GM12874 (cell line): Measurements from ENCODE around the gene CCNY.

ENCODE experiments used
- TF ChIP-seq, protein P1 (sequence below): IDR thresholded peaks from 2 replicates; pipeline ENCODE4 v1.5.1; 2011; ENCODE audit warnings: low read depth, mild to moderate bottlenecking, control low read depth, low read length, moderate library complexity; ENCODE audit not compliant: insufficient read depth

CCNY gene

DNA sequence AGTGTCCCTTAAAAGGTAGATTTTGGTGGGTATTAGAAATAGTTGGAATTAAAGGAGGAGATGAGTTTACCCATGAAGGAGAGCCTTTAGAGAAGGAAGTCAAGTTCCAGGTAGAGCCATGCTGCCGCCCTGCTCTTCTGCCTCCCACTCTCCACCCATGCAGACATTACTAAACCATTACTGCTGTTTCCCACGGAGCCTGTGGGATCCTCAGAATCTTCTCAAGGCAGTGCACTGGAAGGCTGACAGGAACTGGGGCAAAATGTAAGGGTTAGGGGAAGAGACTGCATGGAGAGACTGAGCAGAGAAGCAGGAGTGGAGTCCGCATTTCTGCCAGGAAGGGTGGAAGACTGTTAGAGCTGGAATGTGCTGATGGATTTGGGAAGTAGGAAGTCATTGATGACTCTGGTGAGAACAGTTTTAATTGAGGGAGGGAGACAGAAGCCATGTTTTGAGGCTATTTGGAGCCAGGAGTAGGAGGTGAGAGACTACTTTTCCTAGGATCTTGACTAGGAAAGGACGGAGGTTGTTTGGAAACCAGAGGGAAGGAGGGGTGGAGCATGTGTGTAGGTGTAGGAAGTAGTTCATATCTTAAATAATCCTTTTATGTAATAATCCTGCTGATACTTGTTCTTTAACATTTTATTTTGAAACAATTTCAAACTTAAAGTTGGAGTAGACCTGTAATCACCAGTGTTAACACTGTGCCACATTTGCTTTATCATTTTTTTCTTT, 109.0 kb downstream of the CCNY start:
- TF ChIP-seq, protein P1, sequence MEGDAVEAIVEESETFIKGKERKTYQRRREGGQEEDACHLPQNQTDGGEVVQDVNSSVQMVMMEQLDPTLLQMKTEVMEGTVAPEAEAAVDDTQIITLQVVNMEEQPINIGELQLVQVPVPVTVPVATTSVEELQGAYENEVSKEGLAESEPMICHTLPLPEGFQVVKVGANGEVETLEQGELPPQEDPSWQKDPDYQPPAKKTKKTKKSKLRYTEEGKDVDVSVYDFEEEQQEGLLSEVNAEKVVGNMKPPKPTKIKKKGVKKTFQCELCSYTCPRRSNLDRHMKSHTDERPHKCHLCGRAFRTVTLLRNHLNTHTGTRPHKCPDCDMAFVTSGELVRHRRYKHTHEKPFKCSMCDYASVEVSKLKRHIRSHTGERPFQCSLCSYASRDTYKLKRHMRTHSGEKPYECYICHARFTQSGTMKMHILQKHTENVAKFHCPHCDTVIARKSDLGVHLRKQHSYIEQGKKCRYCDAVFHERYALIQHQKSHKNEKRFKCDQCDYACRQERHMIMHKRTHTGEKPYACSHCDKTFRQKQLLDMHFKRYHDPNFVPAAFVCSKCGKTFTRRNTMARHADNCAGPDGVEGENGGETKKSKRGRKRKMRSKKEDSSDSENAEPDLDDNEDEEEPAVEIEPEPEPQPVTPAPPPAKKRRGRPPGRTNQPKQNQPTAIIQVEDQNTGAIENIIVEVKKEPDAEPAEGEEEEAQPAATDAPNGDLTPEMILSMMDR: no peak

DNA sequence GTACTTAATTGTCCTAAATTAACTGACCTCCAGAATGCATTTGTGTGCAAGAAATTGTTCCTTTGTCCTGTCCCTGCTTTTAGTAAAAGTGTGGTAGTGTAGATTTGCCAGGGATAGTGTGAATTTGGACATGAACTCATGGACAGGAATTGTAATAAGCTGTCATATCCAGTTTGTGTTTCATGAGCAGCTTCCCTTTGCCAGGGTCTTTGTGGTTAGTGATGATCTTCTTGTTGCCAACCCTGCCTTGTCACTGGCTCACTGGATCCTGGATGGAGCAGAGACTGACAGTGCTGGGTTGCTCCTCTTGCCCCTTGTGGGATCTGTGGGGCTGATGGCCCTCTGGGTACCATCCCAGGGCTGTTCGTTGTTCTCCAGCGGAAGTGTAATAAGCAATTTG, 110.1 kb downstream of the CCNY start:
- TF ChIP-seq, protein P1: no peak

DNA sequence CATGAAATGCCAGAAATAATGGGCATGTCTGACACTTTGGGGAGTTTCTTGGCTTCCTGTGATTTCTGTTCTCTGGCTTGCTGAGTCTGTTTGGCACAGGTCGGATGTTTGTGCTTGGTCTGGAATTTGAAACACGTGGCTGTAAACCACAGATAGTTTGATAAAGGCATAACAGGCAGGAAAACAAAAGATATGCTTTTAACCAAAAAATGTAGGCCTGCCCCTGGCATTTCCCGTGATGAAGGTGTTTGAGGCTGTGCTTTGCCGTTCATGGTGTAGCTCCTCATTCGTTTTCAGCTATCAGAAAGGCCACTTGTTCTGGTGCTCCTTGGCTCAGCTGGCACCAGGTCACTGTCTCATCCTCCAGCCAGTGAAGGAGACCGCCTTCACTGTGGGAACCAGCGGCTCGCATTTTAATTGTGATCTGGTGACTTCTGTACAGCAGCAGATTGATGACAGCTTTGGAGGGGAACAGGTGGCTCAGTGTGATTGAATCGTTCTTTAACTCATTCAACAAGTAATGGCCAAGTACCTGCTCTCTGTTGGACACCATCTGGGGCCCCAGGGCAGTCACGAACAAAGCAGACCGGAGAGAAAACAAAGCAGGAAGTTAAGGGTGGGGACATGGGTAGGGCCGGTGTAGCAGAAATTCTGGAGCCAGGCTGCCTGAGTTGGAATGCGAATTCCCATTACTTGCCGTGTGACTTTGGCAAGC, 111.5 kb downstream of the CCNY start:
- TF ChIP-seq, protein P1: no peak

DNA sequence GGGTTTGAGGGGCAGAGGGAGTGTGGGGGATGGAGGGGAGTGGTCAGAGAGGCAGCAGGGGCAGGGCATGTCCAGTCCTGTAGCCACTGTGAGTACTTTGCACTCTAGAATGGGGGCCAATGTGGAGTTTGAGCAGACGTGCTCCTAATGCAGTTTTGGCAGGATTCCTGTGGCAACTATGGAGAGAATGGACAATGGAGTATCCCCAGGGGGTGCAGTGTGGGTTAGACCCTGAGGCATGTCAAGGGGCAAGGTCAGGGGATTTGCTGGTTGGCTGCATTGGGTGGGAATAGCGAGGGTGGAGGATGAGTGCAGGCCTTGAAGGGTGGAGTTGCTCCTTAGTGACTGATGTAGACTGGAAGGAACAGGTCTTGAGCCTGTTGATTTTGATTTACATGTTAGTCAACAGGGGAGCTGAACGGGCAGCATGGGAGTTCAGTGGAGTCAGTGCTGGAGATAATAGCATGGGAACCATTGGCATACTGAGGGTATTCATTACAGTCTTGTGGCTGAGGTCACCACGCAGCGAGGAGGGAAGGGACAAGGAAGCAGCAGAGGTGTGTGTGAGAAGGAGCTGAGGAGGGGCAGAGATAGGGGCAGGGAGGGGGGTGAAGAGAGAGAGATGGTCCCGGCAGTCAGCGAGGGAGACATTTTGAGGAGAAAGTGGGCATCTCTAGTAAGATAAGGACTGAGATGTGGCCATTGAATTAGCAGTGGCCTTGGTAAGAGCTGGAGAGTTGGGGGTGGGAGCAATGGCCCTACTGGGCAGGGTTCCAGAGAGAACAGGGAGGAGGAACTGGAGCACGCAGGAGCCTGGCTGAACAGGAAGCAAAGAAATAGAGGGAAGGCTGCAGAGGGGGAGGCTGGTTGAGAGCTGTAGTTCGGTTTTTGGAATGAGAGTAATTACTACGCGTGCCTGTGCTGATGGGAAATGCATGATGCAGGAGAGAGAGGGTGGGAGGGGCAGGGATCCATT, 112.7 kb downstream of the CCNY start:
- TF ChIP-seq, protein P1: no peak

DNA sequence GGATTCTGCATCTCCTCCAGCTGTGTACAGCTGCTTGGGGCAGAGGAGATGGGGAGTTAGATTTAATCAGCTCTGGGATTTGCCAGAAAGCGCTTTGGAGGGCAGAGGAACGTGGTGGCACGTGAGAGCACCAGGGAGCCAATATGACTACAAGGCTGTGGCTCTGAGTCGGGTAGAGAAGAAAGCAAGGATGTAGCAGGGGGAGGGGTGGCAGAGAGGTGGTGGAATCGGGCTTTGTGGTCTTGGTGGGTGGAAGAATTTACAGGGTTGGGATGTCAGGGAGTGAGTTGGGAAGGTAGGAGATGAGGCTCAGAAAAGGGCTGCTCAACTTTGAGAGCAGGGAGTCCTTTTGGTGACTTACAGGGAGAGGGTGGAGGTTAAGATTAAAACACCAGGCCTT, 113.6 kb downstream of the CCNY start:
- TF ChIP-seq, protein P1: no peak

DNA sequence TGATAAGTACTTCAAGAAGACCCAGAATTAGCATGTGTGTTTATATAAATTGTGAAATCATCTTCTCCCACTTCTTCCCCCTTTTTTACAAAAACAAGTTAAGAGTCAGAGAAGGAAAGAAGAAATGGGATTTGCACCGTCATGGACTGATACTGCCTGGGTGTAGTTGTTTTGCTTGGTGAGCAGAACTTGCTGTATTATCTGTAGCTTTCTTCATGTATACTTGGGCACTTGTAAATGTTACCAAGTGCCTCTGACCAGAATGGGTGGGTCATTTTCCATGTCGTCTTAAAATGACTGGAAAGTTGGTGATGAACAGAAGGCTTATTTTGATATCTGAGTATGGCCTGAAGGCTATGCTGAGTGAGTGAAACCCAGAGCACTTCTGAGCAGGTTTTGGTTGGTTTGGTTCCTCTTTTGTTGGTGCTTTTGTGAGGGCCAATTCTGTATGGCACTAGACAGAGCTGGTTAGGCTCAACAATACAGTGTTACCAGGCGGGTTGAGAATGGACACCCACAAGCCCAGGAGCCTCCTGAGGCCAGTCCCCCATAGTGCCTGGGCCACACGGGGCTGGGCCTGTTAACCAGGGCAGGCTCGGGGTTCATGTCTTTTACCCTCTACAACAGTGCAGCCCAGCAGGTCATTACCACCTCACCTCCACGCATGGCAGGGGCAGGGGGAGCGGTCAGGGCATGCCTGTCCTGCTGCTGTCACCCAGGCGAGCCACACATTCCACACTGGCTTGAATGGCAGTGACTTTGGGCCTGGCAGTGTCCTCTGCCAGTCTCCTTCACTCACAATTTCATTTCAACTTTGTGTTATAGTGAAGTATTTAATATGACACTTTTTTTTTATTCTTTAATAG, 115.1 kb downstream of the CCNY start:
- TF ChIP-seq, protein P1: no peak
